Trophoblast cell (in vitro differentiated cells and primary cell): ENCODE measurements around the gene FSTL5.

ENCODE experiments used
- DNase-seq, 2 donors: peaks; one replicate each; pipeline ENCODE4 v3.0.0-alpha.2; 2016
- H2AFZ ChIP-seq: 2 replicates; pipeline ENCODE4 v1.6.1; 2013; ENCODE audit warnings: low read length, moderate library complexity, mild to moderate bottlenecking; ENCODE audit not compliant: insufficient read depth, poor library complexity
- H2AK5ac ChIP-seq: 2 replicates; pipeline ENCODE4 v1.6.1; 2013; ENCODE audit warnings: mild to moderate bottlenecking, low read length
- H2BK120ac ChIP-seq: 2 replicates; pipeline ENCODE4 v1.6.1; 2013; ENCODE audit warnings: low read length, mild to moderate bottlenecking, moderate library complexity; ENCODE audit not compliant: insufficient read depth, poor library complexity
- H2BK12ac ChIP-seq: 2 replicates; pipeline ENCODE4 v1.6.1; 2013; ENCODE audit warnings: mild to moderate bottlenecking, low read length, moderate library complexity
- H2BK5ac ChIP-seq: 2 replicates; pipeline ENCODE4 v1.6.1; 2013; ENCODE audit warnings: low read length, low read depth, moderate library complexity, mild to moderate bottlenecking; ENCODE audit not compliant: poor library complexity
- H3K14ac ChIP-seq: 2 replicates; pipeline ENCODE4 v1.6.1; 2013; ENCODE audit warnings: mild to moderate bottlenecking, low read length
- H3K18ac ChIP-seq: 2 replicates; pipeline ENCODE4 v1.6.1; 2013; ENCODE audit warnings: mild to moderate bottlenecking, low read length
- H3K23ac ChIP-seq: 2 replicates; pipeline ENCODE4 v1.6.1; 2013; ENCODE audit warnings: low read length
- H3K27ac ChIP-seq: 2 replicates; pipeline ENCODE4 v1.5.1; 2013; ENCODE audit warnings: low read depth, mild to moderate bottlenecking, inconsistent platforms, low read length, moderate library complexity
- H3K27me3 ChIP-seq: 2 replicates; pipeline ENCODE4 v1.6.1; 2013; ENCODE audit warnings: inconsistent platforms, mild to moderate bottlenecking, low read length, moderate library complexity; ENCODE audit not compliant: insufficient read depth
- H3K36me3 ChIP-seq, 2 experiments: 1 replicate in 1 of 2; 2 replicates in 1 of 2; pipeline ENCODE4 v1.6.1; 2013; ENCODE audit warnings: low read length in 2 of 2, mild to moderate bottlenecking in 2 of 2, moderate library complexity in 1 of 2; ENCODE audit not compliant: insufficient read depth in 2 of 2, control insufficient read depth in 1 of 2
- H3K4ac ChIP-seq: 2 replicates; pipeline ENCODE4 v1.6.1; 2013; ENCODE audit warnings: low read depth, mild to moderate bottlenecking, low read length, moderate library complexity
- H3K4me1 ChIP-seq, 2 experiments: 1 replicate in 1 of 2; 2 replicates in 1 of 2; pipeline ENCODE4 v1.6.1; 2013; ENCODE audit warnings: low read length in 2 of 2, mild to moderate bottlenecking in 2 of 2, moderate library complexity in 1 of 2; ENCODE audit not compliant: insufficient read depth in 2 of 2, control insufficient read depth in 1 of 2
- H3K4me2 ChIP-seq: 2 replicates; pipeline ENCODE4 v1.6.1; 2013; ENCODE audit warnings: inconsistent platforms, mild to moderate bottlenecking, low read length, moderate library complexity
- H3K4me3 ChIP-seq: 2 replicates; pipeline ENCODE4 v1.5.1; 2013; ENCODE audit warnings: mild to moderate bottlenecking, low read depth, low read length, inconsistent platforms
- H3K79me1 ChIP-seq: one replicate; pipeline ENCODE4 v1.6.1; 2013; ENCODE audit warnings: low read length
- H3K79me2 ChIP-seq: 2 replicates; pipeline ENCODE4 v1.6.1; 2013; ENCODE audit warnings: low read length, mild to moderate bottlenecking; ENCODE audit not compliant: control insufficient read depth, insufficient read depth, poor library complexity
- H3K9ac ChIP-seq: 2 replicates; pipeline ENCODE4 v1.6.1; 2013; ENCODE audit warnings: mild to moderate bottlenecking, low read length
- H3K9me3 ChIP-seq: 2 replicates; pipeline ENCODE4 v1.6.1; 2013; ENCODE audit warnings: low read depth, mild to moderate bottlenecking, control low read depth, inconsistent platforms, low read length; ENCODE audit not compliant: insufficient read depth
- H4K12ac ChIP-seq: 2 replicates; pipeline ENCODE4 v1.6.1; 2013; ENCODE audit warnings: low read depth, mild to moderate bottlenecking, low read length, moderate library complexity
- H4K8ac ChIP-seq: 2 replicates; pipeline ENCODE4 v1.6.1; 2013; ENCODE audit warnings: low read depth, mild to moderate bottlenecking, low read length, moderate library complexity
- H4K91ac ChIP-seq: one replicate; pipeline ENCODE4 v1.6.1; 2013; ENCODE audit warnings: low read depth, mild to moderate bottlenecking, low read length, moderate library complexity
- WGBS: extraction: QIAGEN DNeasy Blood & Tissue Kit; methylation state at CpG from one replicate; pipeline ENCODE4 v1.1.7; 2013; ENCODE audit warnings: missing lambda C conversion rate; ENCODE audit not compliant: insufficient read length, insufficient coverage; ENCODE audit errors: extremely low coverage; 5-methylcytosine and 5-hydroxymethylcytosine counted together

FSTL5 gene

GRCh38 chr4:161356351-161356750, 807.4 kb downstream of the FSTL5 start:
- no peak overlapping the region for H3K9ac ChIP-seq
- H3K79me2 ChIP-seq = no peaks in the 10 kb centered on the region

GRCh38 chr4:161350946-161351345, 812.9 kb downstream of the FSTL5 start:
- Histone ChIP-seq H3K79me2 (no peaks in the 10 kb centered on the region), H4K12ac (no peak overlapping the region), H3K9me3 (no peaks in the 10 kb centered on the region), H3K4me2 (no peak overlapping the region), H3K18ac (no peak overlapping the region), H3K79me1 (no peaks in the 10 kb centered on the region), H4K8ac (no peak overlapping the region), H3K14ac (no peak overlapping the region), H3K27me3 (no peaks in the 10 kb centered on the region), H2AK5ac (no peak overlapping the region), H3K23ac (no peak overlapping the region), H3K9ac (no peak overlapping the region), H3K4ac (no peak overlapping the region), H2BK120ac (no peak overlapping the region), H3K27ac (no peak overlapping the region), H2BK5ac (no peak overlapping the region), H2BK12ac (no peak overlapping the region), H3K4me1 (no peaks in the 10 kb centered on the region), H4K91ac (no peak overlapping the region), H3K4me3 (no peak overlapping the region), H2AFZ (no peak overlapping the region), H3K36me3 (no peaks in the 10 kb centered on the region)
- no CpG with 5 or more reads among the region's 3 CpGs for WGBS
- DNase-seq = no peak

More at GRCh38 chr4:161356351-161356750, 807.4 kb downstream of the FSTL5 start:
- Histone ChIP-seq H3K4me1 (no peaks in the 10 kb centered on the region), H3K4me3 (no peak overlapping the region), H3K4me2 (no peak overlapping the region), H4K8ac (no peak overlapping the region), H2BK5ac (no peak overlapping the region), H4K91ac (no peak overlapping the region), H2AFZ (no peak overlapping the region), H2BK12ac (no peak overlapping the region), H3K23ac (no peak overlapping the region), H3K36me3 (no peaks in the 10 kb centered on the region), H3K18ac (no peak overlapping the region), H3K4ac (no peak overlapping the region), H3K27ac (no peak overlapping the region), H2BK120ac (no peak overlapping the region), H2AK5ac (no peak overlapping the region), H3K79me1 (no peaks in the 10 kb centered on the region), H4K12ac (no peak overlapping the region), H3K14ac (no peak overlapping the region), H3K27me3 (no peaks in the 10 kb centered on the region), H3K9me3 (no peaks in the 10 kb centered on the region)
- DNase-seq = no peak
- no CpG with 5 or more reads among the region's 3 CpGs for WGBS

GRCh38 chr4:161345741-161346140, 818.1 kb downstream of the FSTL5 start:
- no peaks in the 10 kb centered on the region for H3K4me1 ChIP-seq
- H3K14ac ChIP-seq = no peak overlapping the region
- no peak overlapping the region for H3K4ac ChIP-seq
- H3K27ac ChIP-seq = no peak overlapping the region
- H2BK12ac ChIP-seq = no peak overlapping the region
- no peak for DNase-seq
- H4K8ac ChIP-seq = no peak overlapping the region
- no CpG with 5 or more reads among the region's 1 CpG for WGBS
- H3K79me1 ChIP-seq = no peaks in the 10 kb centered on the region
- H4K12ac ChIP-seq = no peak overlapping the region
- no peak overlapping the region for H2BK120ac ChIP-seq
- no peak overlapping the region for H2AK5ac ChIP-seq
- H3K27me3 ChIP-seq = no peaks in the 10 kb centered on the region
- H4K91ac ChIP-seq = no peak overlapping the region
- H3K9ac ChIP-seq = no peak overlapping the region
- H3K36me3 ChIP-seq = no peaks in the 10 kb centered on the region
- no peak overlapping the region for H3K18ac ChIP-seq
- no peak overlapping the region for H3K4me2 ChIP-seq
- H2AFZ ChIP-seq = no peak overlapping the region
- H2BK5ac ChIP-seq = no peak overlapping the region
- no peaks in the 10 kb centered on the region for H3K79me2 ChIP-seq
- no peaks in the 10 kb centered on the region for H3K9me3 ChIP-seq
- no peak overlapping the region for H3K4me3 ChIP-seq
- no peak overlapping the region for H3K23ac ChIP-seq

GRCh38 chr4:161343569-161343950, 820.2 kb downstream of the FSTL5 start:
- no peak overlapping the region for H3K4ac ChIP-seq
- H2BK12ac ChIP-seq = no peak overlapping the region
- H3K4me3 ChIP-seq = no peak overlapping the region
- no peak overlapping the region for H3K14ac ChIP-seq
- no peak overlapping the region for H4K12ac ChIP-seq
- no peak overlapping the region for H3K4me2 ChIP-seq
- H3K9ac ChIP-seq = no peak overlapping the region
- H3K9me3 ChIP-seq = no peaks in the 10 kb centered on the region
- H3K4me1 ChIP-seq = no peaks in the 10 kb centered on the region
- H3K79me1 ChIP-seq = no peaks in the 10 kb centered on the region
- no peak overlapping the region for H4K8ac ChIP-seq
- no peak overlapping the region for H2AK5ac ChIP-seq
- H2BK120ac ChIP-seq = no peak overlapping the region
- H3K23ac ChIP-seq = no peak overlapping the region
- H3K79me2 ChIP-seq = no peaks in the 10 kb centered on the region
- no peak overlapping the region for H3K27ac ChIP-seq
- H4K91ac ChIP-seq = no peak overlapping the region
- DNase-seq = no peak
- no peaks in the 10 kb centered on the region for H3K27me3 ChIP-seq
- H2BK5ac ChIP-seq = no peak overlapping the region
- H2AFZ ChIP-seq = no peak overlapping the region
- no CpG with 5 or more reads among the region's 2 CpGs for WGBS
- H3K36me3 ChIP-seq = no peaks in the 10 kb centered on the region
- H3K18ac ChIP-seq = no peak overlapping the region
